ENCODE results near the gene ADGRL1. TPM values are rescaled to one million over a fixed set of nuclear protein-coding genes. Genes with fewer than 3 reads are reported as not detected.
A peak's percentile ranks its signal among the peaks of the same experiment; 100 is the strongest.
"Not testable (repeated sequence)": the region's sequence is repeated elsewhere in the genome, so short reads cannot be mapped to it uniquely, and the experiment has no call there.

ADGRL1 gene
- total RNA-seq, result 47.9 TPM

- DNase-seq, result peak; percentile 36
Measured at GRCh38 chr19:14205452-14206287, at the start of gene ADGRL1. ADGRL1 (minus strand) TSS chr19:14206169; CDS start chr19:14183602, 22,567 bp downstream.

- not testable (repeated sequence) for DNase-seq
Measured at GRCh38 chr19:14255316-14255715, 49.3 kb upstream of the ADGRL1 start.

GRCh38 chr19:14253822-14254599, 48.0 kb upstream of the ADGRL1 start:
- not testable (repeated sequence) for DNase-seq

GRCh38 chr19:14252136-14252535, 46.2 kb upstream of the ADGRL1 start:
- DNase-seq, result not testable (repeated sequence)

GRCh38 chr19:14250870-14251269, 44.9 kb upstream of the ADGRL1 start:
- no peak for DNase-seq

- not testable (repeated sequence) for DNase-seq
Measured at GRCh38 chr19:14250315-14250714, 44.3 kb upstream of the ADGRL1 start.

- not testable (repeated sequence) for DNase-seq
Measured at GRCh38 chr19:14249891-14250290, 43.9 kb upstream of the ADGRL1 start.

- peak; percentile 40 for DNase-seq
Measured at GRCh38 chr19:14249012-14249754, 43.2 kb upstream of the ADGRL1 start.

- DNase-seq, result peak; percentile 66
Measured at GRCh38 chr19:14248578-14249011, 42.6 kb upstream of the ADGRL1 start.

GRCh38 chr19:14247548-14248471, 41.8 kb upstream of the ADGRL1 start:
- not testable (repeated sequence) for DNase-seq

- not testable (repeated sequence) for DNase-seq
Measured at GRCh38 chr19:14247205-14247547, 41.2 kb upstream of the ADGRL1 start.

GRCh38 chr19:14244393-14244792, 38.4 kb upstream of the ADGRL1 start:
- DNase-seq, result not testable (repeated sequence)

- DNase-seq, result not testable (repeated sequence)
Measured at GRCh38 chr19:14243718-14244117, 37.7 kb upstream of the ADGRL1 start.

- no peak for DNase-seq
Measured at GRCh38 chr19:14237014-14237941, 31.3 kb upstream of the ADGRL1 start.

- not testable (repeated sequence) for DNase-seq
Measured at GRCh38 chr19:14232945-14233344, 27.0 kb upstream of the ADGRL1 start.

- not testable (repeated sequence) for DNase-seq
Measured at GRCh38 chr19:14228446-14229071, 22.6 kb upstream of the ADGRL1 start.

- not testable (repeated sequence) for DNase-seq
Measured at GRCh38 chr19:14226498-14226897, 20.5 kb upstream of the ADGRL1 start.

- no peak for DNase-seq
Measured at GRCh38 chr19:14222886-14223285, 16.9 kb upstream of the ADGRL1 start.

GRCh38 chr19:14221345-14221744, 15.4 kb upstream of the ADGRL1 start:
- not testable (repeated sequence) for DNase-seq
